GM23248 (cell line): ENCODE data around the gene SEC23IP.

ENCODE experiments used
- EZH2 ChIP-seq: fragments of 200-600 bp; sonication (generic); IDR thresholded peaks from 2 replicates; pipeline ENCODE4 v1.6.1; 2018; ENCODE audit warnings: antibody characterized with exemption, mild to moderate bottlenecking; ENCODE audit not compliant: insufficient read depth, poor library complexity, severe bottlenecking
- EZH2phosphoT487 ChIP-seq: fragments of 200-600 bp; sonication (generic); IDR thresholded peaks from 2 replicates; pipeline ENCODE4 v1.6.1; 2018; ENCODE audit warnings: antibody characterized with exemption, moderate library complexity, mild to moderate bottlenecking, low read depth; ENCODE audit not compliant: insufficient read depth

DNA sequence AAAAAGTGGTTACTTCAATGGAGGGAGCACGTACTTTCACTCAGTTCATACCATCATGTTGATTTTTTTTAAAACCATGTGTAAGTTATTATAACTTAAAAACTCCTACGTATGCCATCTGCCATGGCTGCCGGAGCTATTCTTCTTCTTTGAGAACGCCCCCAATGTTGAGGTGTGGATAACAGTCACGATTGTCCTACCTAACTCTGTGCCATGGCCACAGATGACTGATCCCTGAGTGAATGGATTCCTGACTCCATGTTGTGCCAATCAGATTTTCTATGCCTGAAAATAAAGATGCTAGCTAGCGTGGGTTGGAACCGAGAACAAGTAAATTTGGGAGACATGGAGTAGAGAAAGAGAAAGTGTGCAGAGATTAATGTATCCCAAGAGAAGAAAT is 25.2 kb upstream of the SEC23IP start:
- TF ChIP-seq EZH2phosphoT487 (no peak), EZH2 (no peak)
